ENCODE measurements around the gene ACKR1. TPM values are rescaled to one million over a fixed set of nuclear protein-coding genes. Genes with fewer than 3 reads are reported as not detected.

The ACKR1 gene
- total RNA-seq, 1 donor from 2014 or later: 102 TPM

GRCh38 chr1:159187033-159187432, 17.6 kb upstream of the ACKR1 start:
- H3K27ac ChIP-seq: no peak overlapping the region
- DNase-seq (ENCODE audit: extremely low spot score in 2 of 2): peak in 1 of 2 donors; percentile 14
- intact Hi-C loops (cut with DNase I): no loop called here
- no peaks in the 10 kb centered on the region for H3K36me3 ChIP-seq
- H3K4me1 ChIP-seq: no peaks in the 10 kb centered on the region
- TF ChIP-seq POLR2AphosphoS5 (IDR thresholded peaks at IDR 0.05; ENCODE audit: insufficient read depth in 1 of 2, low read depth in 1 of 2): no peak
- no peaks in the 10 kb centered on the region for H3K27me3 ChIP-seq
- H3K4me3 ChIP-seq: no peak overlapping the region
- H3K9me3 ChIP-seq: no peaks in the 10 kb centered on the region

- peak overlapping the region; percentile 31 to 34 for H3K4me3 ChIP-seq
Observed at GRCh38 chr1:159187647-159188374, 16.9 kb upstream of the ACKR1 start.

GRCh38 chr1:159188375-159188788, 16.3 kb upstream of the ACKR1 start:
- H3K4me1 ChIP-seq: no peaks in the 10 kb centered on the region
- TF ChIP-seq CTCF (IDR thresholded peaks at IDR 0.05): no peak
- TF ChIP-seq POLR2AphosphoS5 (IDR thresholded peaks at IDR 0.05; ENCODE audit: insufficient read depth in 1 of 2, low read depth in 1 of 2): no peak
- TF ChIP-seq POLR2A (IDR thresholded peaks at IDR 0.05): no peak
- no peaks in the 10 kb centered on the region for H3K36me3 ChIP-seq
- H3K4me3 ChIP-seq: peak overlapping the region; percentile 31 to 34
- no peak overlapping the region for H3K27ac ChIP-seq
- H3K27me3 ChIP-seq: no peaks in the 10 kb centered on the region
- intact Hi-C loops (cut with DNase I): no loop called here
- peak in 1 of 2 donors; percentile 43 for DNase-seq (ENCODE audit: extremely low spot score in 2 of 2)
- no peaks in the 10 kb centered on the region for H3K9me3 ChIP-seq

More at GRCh38 chr1:159187647-159188374, 16.9 kb upstream of the ACKR1 start:
- no peak for TF ChIP-seq POLR2AphosphoS5 (IDR thresholded peaks at IDR 0.05; ENCODE audit: insufficient read depth in 1 of 2, low read depth in 1 of 2)
- TF ChIP-seq CTCF (IDR thresholded peaks at IDR 0.05): no peak
- no peak for TF ChIP-seq POLR2A (IDR thresholded peaks at IDR 0.05)
- no peak overlapping the region for H3K27ac ChIP-seq
- intact Hi-C loops (cut with DNase I): no loop called here
- no peaks in the 10 kb centered on the region for H3K9me3 ChIP-seq
- DNase-seq (ENCODE audit: extremely low spot score in 2 of 2): peak in 1 of 2 donors; percentile 43
- H3K36me3 ChIP-seq: no peaks in the 10 kb centered on the region
- H3K27me3 ChIP-seq: no peaks in the 10 kb centered on the region
- no peaks in the 10 kb centered on the region for H3K4me1 ChIP-seq

- Histone ChIP-seq H3K27me3 (no peaks in the 10 kb centered on the region), H3K4me3 (no peak overlapping the region), H3K4me1 (no peaks in the 10 kb centered on the region), H3K27ac (no peak overlapping the region), H3K9me3 (no peaks in the 10 kb centered on the region), H3K36me3 (peaks cover 0 to 4% of the 10 kb centered on the region in 2 donors)
- TF ChIP-seq CTCF (IDR thresholded peaks at IDR 0.05) (no peak), POLR2AphosphoS5 (IDR thresholded peaks at IDR 0.05; ENCODE audit: insufficient read depth in 1 of 2, low read depth in 1 of 2) (no peak), POLR2A (IDR thresholded peaks at IDR 0.05) (no peak)
- no peak for DNase-seq (ENCODE audit: extremely low spot score in 2 of 2)
- intact Hi-C loops (cut with DNase I): no loop called here
Observed at GRCh38 chr1:159190441-159190840, 14.2 kb upstream of the ACKR1 start.

- TF ChIP-seq POLR2AphosphoS5 (IDR thresholded peaks at IDR 0.05; ENCODE audit: insufficient read depth in 1 of 2, low read depth in 1 of 2) (no peak), CTCF (IDR thresholded peaks at IDR 0.05) (no peak), POLR2A (IDR thresholded peaks at IDR 0.05) (no peak)
- Histone ChIP-seq H3K36me3 (peaks cover 0 to 12% of the 10 kb centered on the region in 2 donors), H3K4me1 (no peaks in the 10 kb centered on the region), H3K9me3 (no peaks in the 10 kb centered on the region), H3K27me3 (no peaks in the 10 kb centered on the region), H3K27ac (no peak overlapping the region), H3K4me3 (no peak overlapping the region)
- DNase-seq (ENCODE audit: extremely low spot score in 2 of 2): no peak
- intact Hi-C loops (cut with DNase I): no loop called here
Observed at GRCh38 chr1:159196543-159196942, 8.1 kb upstream of the ACKR1 start.
